ENCODE results near the gene ZNF419.

Gene ZNF419

DNA sequence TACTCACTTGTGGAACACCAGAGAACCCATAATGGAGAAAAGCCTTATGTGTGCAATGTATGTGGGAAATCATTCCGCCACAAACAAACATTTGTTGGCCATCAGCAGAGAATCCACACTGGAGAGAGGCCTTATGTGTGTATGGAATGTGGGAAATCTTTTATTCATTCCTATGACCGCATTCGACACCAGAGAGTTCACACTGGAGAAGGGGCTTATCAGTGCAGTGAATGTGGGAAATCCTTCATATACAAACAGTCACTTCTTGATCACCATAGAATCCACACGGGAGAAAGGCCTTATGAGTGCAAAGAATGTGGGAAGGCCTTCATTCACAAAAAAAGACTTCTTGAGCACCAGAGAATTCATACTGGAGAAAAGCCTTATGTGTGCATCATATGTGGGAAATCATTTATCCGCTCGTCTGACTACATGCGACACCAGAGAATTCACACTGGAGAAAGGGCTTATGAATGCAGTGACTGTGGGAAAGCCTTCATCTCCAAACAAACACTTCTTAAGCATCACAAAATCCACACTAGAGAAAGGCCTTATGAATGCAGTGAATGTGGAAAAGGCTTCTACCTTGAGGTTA is 50.5 kb downstream of the ZNF419 start:
- ATAC-seq (no peak), DNase-seq (no peak)
